ACHN (cell line): ENCODE results near the gene HORMAD1.
"Not testable (repeated sequence)": the region's sequence is repeated elsewhere in the genome, so short reads cannot be mapped to it uniquely, and the experiment has no call there.

Experiments used
- DNase-seq: peaks from one replicate; pipeline ENCODE4 v3.0.0-alpha.2; 2015
- in situ Hi-C: cut with HindIII; loops from 2 replicates; pipeline ENCODE4 v1.10.0; 2017; ENCODE audit warnings: low sequenced_read_pairs, low pct_ligation_motif_present, low pct_unique_long_range_greater_than_20kb

HORMAD1 gene

DNA sequence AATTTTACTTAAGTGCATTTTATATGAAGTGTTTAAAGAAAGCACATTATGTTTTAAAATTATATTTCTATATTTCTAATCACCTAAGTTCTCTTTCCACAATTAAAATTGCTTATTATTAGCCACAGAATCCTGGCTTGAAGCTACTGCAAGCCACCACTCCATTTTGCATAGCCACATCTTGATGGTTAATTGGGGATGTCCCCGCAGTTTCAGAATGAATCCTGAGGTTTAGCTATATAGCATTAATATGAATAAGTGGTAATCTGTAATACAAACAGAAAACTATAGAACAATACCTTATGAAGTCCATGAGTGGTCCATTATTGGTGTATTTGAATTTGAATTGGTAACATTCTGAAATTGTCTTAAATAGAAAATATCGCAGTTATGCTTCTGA, 12.1 kb downstream of the HORMAD1 start:
- no peak for DNase-seq
- in situ Hi-C loops, result no loop called here

GRCh38 chr1:150706091-150706490, 14.6 kb downstream of the HORMAD1 start:
- DNase-seq, result no peak
- in situ Hi-C loops, result no loop called here

GRCh38 chr1:150703427-150703826, 17.3 kb downstream of the HORMAD1 start:
- DNase-seq, result no peak

GRCh38 chr1:150696995-150697927, 23.4 kb downstream of the HORMAD1 start, which contains the start of gene GOLPH3L:
GOLPH3L (minus strand) TSS chr1:150697154; CDS start chr1:150694838, 2,316 bp downstream.
- in situ Hi-C loops, result no loop called here
- peak; percentile 100 for DNase-seq

More at GRCh38 chr1:150703427-150703826, 17.3 kb downstream of the HORMAD1 start:
- in situ Hi-C loops, result no loop called here

GRCh38 chr1:150696590-150696989, 24.1 kb downstream of the HORMAD1 start:
- in situ Hi-C loops, result no loop called here
- peak; percentile 26 for DNase-seq

DNA sequence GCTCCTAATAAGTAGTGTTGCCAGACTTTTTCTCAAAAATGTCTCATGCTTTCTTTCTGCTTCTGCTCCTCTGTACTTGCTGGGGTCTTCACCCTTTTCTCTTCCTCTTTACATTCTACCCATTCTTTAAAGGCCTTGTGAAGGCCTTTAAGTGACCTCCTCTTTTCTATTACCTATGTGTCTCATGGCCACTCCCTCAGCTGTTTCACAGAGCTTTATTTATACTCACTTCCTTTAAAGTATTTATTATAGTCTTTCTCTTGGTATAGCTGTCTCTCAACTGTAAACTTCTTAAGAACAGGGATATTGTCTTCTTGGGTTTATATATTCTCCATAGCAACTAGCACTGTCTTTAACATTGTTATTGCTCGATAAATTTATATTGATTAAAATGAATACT, 24.5 kb downstream of the HORMAD1 start:
- DNase-seq, result no peak
- in situ Hi-C loops, result no loop called here

GRCh38 chr1:150695561-150695960, 25.1 kb downstream of the HORMAD1 start:
- no peak for DNase-seq
- in situ Hi-C loops, result no loop called here

GRCh38 chr1:150692720-150693119, 28.0 kb downstream of the HORMAD1 start:
- DNase-seq, result no peak
- in situ Hi-C loops, result no loop called here

- no peak for DNase-seq
Measured at GRCh38 chr1:150688763-150689162, 31.9 kb downstream of the HORMAD1 start.

GRCh38 chr1:150686275-150686674, 34.4 kb downstream of the HORMAD1 start:
- in situ Hi-C loops, result no loop called here
- no peak for DNase-seq

More at GRCh38 chr1:150688763-150689162, 31.9 kb downstream of the HORMAD1 start:
- in situ Hi-C loops, result no loop called here

DNA sequence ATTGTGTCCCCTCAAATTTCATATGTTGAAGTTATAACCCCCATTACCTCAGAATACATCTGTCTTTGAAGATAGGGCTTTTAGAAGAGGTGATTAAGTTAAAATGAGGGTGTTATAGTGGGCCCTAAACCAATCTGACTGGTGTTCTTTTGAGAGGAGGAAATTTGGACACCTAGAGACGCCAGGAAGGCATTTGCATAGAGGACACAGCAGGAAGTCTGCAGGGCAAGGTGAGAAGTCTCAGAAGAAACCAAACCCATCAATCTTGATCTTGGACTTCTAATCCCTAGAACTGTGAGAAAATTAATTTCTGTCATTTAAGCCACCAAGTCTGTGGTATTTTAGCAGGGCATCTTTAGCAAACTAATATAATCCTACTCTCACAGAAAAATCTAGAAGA, 36.8 kb downstream of the HORMAD1 start:
- DNase-seq, result no peak
- in situ Hi-C loops, result no loop called here

DNA sequence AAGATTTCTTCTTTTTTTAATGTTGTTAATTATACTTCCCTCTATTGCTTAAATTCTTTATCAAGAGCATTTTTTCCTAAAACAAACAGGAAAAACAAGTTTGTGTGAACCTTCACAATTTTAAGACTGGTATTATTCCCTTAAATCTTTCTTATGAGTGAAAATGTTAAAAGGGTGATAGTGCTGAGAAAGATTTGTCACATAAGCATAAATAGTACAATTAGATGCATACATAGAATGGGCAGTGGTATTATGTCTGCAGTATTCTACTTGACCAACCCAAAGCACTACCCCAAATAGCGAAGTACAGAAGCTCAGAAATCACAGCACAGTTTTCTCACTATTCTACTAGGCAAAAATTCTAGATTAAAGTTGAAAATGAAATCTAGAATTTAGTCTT, 41.7 kb downstream of the HORMAD1 start:
- in situ Hi-C loops, result no loop called here
- DNase-seq, result no peak

GRCh38 chr1:150674881-150675280, 45.8 kb downstream of the HORMAD1 start:
- in situ Hi-C loops, result no loop called here
- DNase-seq, result no peak

DNA sequence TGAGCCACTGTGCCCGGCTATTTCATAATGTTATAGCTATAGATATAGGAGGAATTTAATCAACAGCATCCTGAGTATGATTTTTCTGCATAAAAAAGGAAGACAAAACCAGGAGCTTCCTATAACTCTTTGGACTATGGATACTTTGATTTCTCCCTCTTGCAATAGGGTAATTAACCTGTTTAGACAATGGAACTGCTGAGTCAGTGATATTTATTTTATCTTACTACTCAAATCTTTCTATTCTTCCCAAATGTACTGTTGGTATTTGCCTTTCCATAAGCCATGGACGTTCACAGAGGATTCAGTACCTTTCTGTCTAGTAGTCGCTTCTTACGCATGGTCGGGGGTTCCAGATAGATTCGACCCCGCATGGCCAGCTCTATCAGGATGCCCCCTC, 57.4 kb downstream of the HORMAD1 start:
- no peak for DNase-seq
- in situ Hi-C loops, result no loop called here

DNA sequence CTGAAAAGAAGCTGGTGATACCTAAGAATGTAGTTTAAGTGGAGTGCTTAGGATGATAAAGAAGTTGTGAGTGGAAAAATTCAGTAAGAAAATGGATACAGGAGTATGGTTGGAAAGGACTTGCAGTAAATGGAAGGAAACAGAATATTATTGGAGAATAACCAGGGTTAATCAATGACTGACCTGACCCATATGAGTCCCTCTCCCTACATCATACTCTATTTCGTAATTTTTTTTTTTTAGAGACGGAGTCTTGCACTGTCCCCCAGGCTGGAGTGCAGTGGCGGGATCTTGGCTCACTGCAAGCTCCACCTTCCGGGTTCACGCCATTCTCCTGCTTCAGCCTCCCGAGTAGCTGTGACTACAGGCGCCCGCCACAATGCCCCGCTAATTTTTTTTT, 57.9 kb downstream of the HORMAD1 start:
- DNase-seq, result no peak
- in situ Hi-C loops, result no loop called here

- in situ Hi-C loops, result no loop called here
- no peak for DNase-seq
Measured at GRCh38 chr1:150661156-150661555, 59.5 kb downstream of the HORMAD1 start.

GRCh38 chr1:150660584-150660983, 60.1 kb downstream of the HORMAD1 start:
- no peak for DNase-seq

DNA sequence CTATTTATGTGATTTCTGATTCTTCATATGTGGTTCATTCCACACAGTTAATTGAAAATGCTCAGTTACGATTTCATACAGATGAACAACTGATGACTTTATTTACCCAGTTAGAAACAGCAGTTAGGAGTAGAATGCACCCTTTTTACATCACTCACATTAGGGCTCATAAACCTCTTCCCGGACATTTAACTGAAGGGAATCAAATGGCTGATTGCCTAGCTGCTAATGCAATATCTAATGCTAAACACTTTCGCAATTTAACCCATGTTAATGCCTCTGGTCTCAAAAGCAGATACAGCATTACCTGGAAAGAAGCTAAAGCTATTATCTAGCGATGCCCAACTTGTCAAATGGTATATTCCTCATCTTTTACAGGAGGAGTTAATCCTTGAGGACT, 63.6 kb downstream of the HORMAD1 start:
- DNase-seq, in situ Hi-C loops: not testable (repeated sequence)

More at GRCh38 chr1:150660584-150660983, 60.1 kb downstream of the HORMAD1 start:
- in situ Hi-C loops, result no loop called here

DNA sequence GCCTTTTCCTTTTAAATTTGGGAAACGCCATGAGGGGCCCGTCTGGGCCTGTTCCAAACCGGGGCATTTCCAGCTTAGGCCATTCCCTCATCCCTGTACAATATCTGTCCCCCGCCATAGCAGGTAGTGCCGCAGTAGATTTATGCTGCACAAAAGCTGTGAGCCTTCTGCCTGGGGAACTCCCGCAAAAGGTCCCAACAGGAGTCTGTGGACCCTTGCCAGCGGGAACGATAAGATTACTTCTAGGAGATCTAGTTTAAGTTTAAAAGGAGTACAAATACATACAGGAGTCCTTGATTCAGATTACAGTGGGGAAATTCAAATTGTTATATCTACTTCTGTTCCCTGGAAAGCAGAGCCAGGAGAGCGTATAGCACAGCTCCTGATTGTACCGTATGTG, 66.1 kb downstream of the HORMAD1 start:
- in situ Hi-C loops, DNase-seq: not testable (repeated sequence)

GRCh38 chr1:150650193-150650592, 70.5 kb downstream of the HORMAD1 start:
- in situ Hi-C loops, result no loop called here
- no peak for DNase-seq
